HFF-Myc (cell line): ENCODE measurements around the gene IDUA.

Experiments
- DNase-seq: peaks from one replicate; pipeline ENCODE4 v3.0.0-alpha.2; 2011; ENCODE audit warnings: low read depth; ENCODE audit errors: extremely low read depth
- H3K4me3 ChIP-seq: replicated peaks from 2 replicates; pipeline ENCODE4 v1.5.1; 2011; ENCODE audit warnings: low read depth, mild to moderate bottlenecking, control low read depth, low read length
- TF ChIP-seq, protein P1 (sequence below): IDR thresholded peaks from 2 replicates; pipeline ENCODE4 v1.5.1; 2012; ENCODE audit warnings: mild to moderate bottlenecking, low read depth, low read length, control low read depth; ENCODE audit errors: missing control alignments

The IDUA gene

DNA sequence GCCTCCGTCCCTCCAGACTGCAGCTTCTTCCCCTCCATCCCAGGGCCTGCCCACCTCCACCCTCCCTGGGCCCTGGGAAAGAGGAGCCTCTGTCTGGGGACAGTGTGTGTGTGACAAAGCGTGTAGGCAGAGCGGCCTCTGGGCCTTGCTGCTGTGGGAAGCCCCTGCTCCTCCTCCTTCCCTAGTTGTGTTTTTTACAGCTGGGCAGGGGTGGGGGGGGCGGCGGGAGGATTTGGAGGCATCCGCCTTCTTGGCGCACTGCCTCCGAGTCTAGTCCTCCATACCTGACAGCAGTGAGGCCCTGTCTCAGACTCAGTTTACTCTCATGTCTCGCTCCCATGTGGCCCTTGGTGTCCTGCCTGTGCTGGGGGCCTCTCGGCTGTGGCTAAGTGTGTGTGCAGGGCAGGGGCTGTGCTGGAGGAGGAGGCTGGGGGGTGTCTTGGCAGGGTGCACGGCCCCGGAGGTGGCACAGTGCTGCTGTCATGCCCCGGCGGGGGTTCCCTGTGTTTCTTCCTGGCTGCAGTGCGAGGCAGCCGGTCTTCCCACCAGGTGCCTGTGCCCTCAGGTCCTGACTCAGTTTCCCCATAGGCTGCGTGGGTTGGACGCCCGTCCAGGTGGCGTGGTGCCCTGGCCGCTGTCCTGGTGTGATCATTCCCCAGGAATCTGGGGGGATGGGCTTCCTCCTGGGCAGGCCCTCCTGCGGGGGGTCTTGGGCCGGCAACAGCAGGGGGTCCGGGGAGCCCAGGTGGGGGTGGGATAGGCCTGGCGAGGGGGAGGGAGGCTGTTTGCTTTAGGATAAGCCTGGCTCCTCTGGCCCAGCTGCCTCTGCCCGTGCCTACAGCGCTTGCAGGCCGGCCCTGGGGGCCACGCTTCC lies 31.5 kb downstream of the IDUA start:
- DNase-seq, result no peak
- TF ChIP-seq, protein P1, sequence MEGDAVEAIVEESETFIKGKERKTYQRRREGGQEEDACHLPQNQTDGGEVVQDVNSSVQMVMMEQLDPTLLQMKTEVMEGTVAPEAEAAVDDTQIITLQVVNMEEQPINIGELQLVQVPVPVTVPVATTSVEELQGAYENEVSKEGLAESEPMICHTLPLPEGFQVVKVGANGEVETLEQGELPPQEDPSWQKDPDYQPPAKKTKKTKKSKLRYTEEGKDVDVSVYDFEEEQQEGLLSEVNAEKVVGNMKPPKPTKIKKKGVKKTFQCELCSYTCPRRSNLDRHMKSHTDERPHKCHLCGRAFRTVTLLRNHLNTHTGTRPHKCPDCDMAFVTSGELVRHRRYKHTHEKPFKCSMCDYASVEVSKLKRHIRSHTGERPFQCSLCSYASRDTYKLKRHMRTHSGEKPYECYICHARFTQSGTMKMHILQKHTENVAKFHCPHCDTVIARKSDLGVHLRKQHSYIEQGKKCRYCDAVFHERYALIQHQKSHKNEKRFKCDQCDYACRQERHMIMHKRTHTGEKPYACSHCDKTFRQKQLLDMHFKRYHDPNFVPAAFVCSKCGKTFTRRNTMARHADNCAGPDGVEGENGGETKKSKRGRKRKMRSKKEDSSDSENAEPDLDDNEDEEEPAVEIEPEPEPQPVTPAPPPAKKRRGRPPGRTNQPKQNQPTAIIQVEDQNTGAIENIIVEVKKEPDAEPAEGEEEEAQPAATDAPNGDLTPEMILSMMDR, result no peak
- no peak overlapping the region for H3K4me3 ChIP-seq

DNA sequence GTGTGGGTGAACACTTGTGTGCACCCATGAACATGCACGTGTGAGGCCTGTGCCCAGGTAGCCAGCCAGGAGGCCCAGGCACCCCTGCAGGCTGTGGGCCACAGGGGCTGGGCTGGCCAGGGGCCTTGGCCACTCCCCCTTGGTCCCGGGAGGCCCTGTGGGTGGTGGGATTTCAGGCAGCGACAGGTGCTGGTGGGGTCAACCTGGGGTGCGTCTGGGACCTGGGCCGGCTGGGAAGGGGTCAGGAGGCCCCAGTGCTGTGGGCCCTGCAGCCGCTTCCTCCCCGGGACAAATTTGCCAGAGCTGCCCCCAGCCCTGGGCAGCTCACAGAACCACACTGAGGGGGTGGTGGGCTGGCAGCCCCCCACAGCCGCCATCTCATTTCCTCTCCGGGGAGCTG lies 32.5 kb downstream of the IDUA start:
- TF ChIP-seq, protein P1, result no peak
- no peak for DNase-seq
- no peak overlapping the region for H3K4me3 ChIP-seq

DNA sequence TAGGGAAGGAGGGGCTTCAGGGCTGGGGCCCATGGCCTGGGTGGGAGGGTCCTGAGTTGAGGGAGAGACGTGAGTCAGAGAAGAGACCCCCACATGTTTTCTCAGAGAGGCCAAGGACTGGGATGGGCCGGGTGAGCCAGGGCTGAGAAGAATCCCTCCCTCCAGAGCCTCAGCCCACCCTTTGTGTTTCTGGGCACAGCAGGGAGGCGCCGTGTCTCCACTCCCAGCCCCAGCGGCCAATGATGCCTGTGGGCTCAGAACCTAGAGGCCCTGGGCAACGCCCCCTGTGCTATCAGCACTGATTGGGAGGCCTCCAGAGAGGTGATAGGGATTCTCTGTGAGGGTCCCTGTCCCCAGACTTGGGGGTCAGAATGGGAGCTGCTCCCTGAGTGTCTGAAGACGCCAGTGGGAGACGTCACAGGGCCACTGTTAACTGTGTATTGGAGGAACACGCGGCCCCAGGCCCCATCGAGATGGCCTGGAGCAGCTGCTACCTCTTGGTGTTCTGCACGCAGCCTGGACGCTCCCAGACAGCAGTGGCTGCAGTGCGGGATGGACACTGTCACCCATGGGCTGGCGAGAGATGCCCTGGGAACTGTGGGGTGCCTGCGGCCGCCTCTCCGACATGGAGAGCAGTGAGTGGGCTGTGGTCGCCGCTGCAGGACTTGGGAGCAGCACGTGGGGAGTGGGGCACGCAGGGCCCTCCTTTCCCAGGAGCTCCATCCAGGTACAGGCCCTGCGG lies 33.1 kb downstream of the IDUA start:
- TF ChIP-seq, protein P1, result no peak
- H3K4me3 ChIP-seq, result no peak overlapping the region
- no peak for DNase-seq

DNA sequence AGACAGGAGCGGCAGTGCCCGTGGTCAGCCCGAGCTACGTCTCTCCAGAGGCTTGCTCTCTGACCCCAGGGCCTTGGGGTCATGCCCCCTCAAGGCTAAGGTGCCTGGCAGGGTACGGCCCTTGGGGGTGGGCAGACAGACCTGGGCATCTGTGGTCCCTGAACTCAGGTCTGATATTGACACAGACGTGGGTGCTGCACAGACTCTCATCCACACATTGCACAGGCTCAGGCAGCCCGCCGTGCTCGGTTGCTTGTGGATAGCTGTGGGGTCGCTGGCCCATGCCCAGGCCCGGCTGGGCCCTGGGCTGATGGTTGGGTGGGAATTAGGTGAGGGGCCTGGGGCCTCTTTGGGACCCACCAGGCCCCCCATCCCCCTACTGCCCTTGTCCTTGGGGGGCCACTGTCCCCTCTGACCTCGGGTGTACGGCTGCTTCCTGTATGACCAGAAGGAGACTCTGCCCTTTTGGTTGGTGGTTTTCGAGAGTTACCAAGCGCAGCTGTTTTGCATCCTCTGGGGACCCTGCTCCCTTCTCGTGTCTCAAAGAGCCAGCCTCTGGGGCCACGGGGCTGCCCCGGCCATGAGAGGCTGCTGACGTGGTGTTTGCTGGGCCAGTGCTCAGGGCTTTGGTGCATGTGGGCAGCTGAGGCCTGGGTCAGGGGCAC lies 34.7 kb downstream of the IDUA start:
- TF ChIP-seq, protein P1, result no peak
- no peak overlapping the region for H3K4me3 ChIP-seq
- DNase-seq, result no peak

DNA sequence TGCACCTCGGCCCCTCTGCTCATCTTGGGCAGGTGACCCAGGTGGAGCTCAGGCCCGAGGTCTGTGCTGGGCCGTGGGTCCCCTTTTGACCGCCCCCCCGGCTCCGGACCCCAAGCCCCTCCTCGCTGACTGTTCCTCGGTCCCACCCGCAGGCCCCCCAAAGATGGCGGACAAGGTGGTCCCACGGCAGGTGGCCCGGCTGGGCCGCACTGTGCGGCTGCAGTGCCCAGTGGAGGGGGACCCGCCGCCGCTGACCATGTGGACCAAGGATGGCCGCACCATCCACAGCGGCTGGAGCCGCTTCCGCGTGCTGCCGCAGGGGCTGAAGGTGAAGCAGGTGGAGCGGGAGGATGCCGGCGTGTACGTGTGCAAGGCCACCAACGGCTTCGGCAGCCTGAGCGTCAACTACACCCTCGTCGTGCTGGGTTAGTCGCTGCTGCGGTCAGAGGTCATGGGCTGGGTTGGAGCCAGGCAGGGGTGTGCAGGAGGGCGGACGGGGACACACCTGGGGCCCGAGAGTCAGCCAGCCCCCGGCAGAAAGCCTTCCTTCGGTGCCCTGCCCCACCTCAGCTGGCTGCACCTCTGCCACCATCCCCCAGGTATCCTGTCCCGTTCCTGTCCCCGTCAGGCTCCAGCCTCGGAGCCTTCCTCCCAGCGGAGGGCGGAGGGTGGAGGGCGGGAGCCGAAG lies 35.4 kb downstream of the IDUA start:
- TF ChIP-seq, protein P1, result no peak
- DNase-seq, result no peak
- H3K4me3 ChIP-seq, result no peak overlapping the region

DNA sequence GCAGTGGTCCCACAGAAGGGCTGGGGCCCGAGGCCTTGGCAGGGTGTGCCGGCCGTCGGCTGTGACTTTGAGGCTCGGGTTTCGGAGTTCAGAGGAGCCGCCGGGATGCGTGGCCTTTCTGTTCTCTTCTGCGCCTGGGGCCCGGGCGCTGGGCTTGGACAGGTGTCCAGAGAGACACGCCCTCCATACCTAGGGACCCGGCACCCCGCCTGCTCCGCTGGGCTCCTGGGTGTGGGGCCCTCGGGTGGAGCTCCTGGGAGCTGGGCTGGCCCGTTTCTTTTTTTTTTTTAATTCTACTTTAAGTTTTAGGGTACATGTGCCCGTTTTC lies 35.9 kb downstream of the IDUA start:
- TF ChIP-seq, protein P1, result no peak
- no peak overlapping the region for H3K4me3 ChIP-seq
- no peak for DNase-seq
